ENCODE results near the gene BTBD1. TPM values are rescaled to one million over a fixed set of nuclear protein-coding genes. Genes with fewer than 3 reads are reported as not detected.

BTBD1 gene
- total and polyA plus RNA-seq, 2 donors (not counting 3 experiments of a cell fraction or from before 2014, with no cell fraction given): 30.8 to 58.0 TPM

- Histone ChIP-seq H3K27me3 (ENCODE audit: control insufficient read depth in 2 of 2, insufficient read depth in 2 of 2, low read length in 2 of 2) (no peaks in the 10 kb centered on the region), H2AFZ (ENCODE audit: low read depth, low read length) (no peak overlapping the region), H3K79me2 (ENCODE audit: control insufficient read depth, insufficient read depth, low read length) (peaks cover 5% of the 10 kb centered on the region), H3K4me3 (replicated peaks in 1 of 3; ENCODE audit: insufficient read depth in 1 of 3, low read depth in 1 of 3, low read length in 3 of 3) (no peak overlapping the region), H3K27ac (ENCODE audit: insufficient read depth, low read depth, low read length) (no peak overlapping the region), H3K36me3 (ENCODE audit: control insufficient read depth in 2 of 2, extremely low read depth in 1 of 2, insufficient read depth in 2 of 2, low read length in 2 of 2) (no peaks in the 10 kb centered on the region), H3K4me1 (ENCODE audit: control insufficient read depth, extremely low read depth, insufficient read depth, low read length) (peaks cover 23% of the 10 kb centered on the region), H3K9ac (replicated peaks; ENCODE audit: extremely low read depth, insufficient read depth, low read length) (no peak overlapping the region), H3K9me1 (replicated peaks; ENCODE audit: control insufficient read depth, extremely low read depth, insufficient read depth, low read length) (no peaks in the 10 kb centered on the region), H3K9me3 (replicated peaks; ENCODE audit: control insufficient read depth, insufficient read depth, low read length) (no peaks in the 10 kb centered on the region), H3K4me2 (ENCODE audit: insufficient read depth, low read length) (no peak overlapping the region), H4K20me1 (replicated peaks; ENCODE audit: control insufficient read depth, extremely low read depth, insufficient read depth, low read length) (no peaks in the 10 kb centered on the region)
- no TSS peak for BruUV-seq (replicated peaks)
- dilution Hi-C loops (cut with MboI; ENCODE audit: extremely low pct_ligation_motif_present, low sequenced_read_pairs): no loop called here
- ChIA-PET CTCF (no interaction called here), POLR2A (no interaction called here)
- no peak for FAIRE-seq
- TF ChIP-seq CTCF (IDR thresholded peaks at IDR 0.05; ENCODE audit: extremely low read depth in 1 of 2, insufficient read depth in 1 of 2, low read depth in 1 of 2, low read length in 2 of 2): no peak
- no peak for TF ChIP-seq EZH2 (IDR thresholded peaks at IDR 0.05; ENCODE audit: borderline replicate concordance, low read depth, low read length, severe bottlenecking)
- TF ChIP-seq POLR2AphosphoS5 (IDR thresholded peaks at IDR 0.05; ENCODE audit: insufficient read depth, low read depth, low read length): no peak
- no peak for TF ChIP-seq FOS (IDR thresholded peaks at IDR 0.05; ENCODE audit: borderline replicate concordance, insufficient read depth, low read length)
- no peak for TF ChIP-seq POLR2A (IDR thresholded peaks at IDR 0.05; ENCODE audit: low read depth, low read length)
- no peak for TF ChIP-seq GATA2 (IDR thresholded peaks at IDR 0.05; ENCODE audit: insufficient read depth, insufficient read length, low read depth, low read length)
- no peak for TF ChIP-seq MYC (IDR thresholded peaks at IDR 0.05; ENCODE audit: low read depth, low read length)
- no peak for TF ChIP-seq JUN (IDR thresholded peaks at IDR 0.05; ENCODE audit: borderline replicate concordance, insufficient read depth, insufficient read length, low read depth)
- no peak for TF ChIP-seq MAX (IDR thresholded peaks at IDR 0.05; ENCODE audit: insufficient read depth, insufficient read length)
- DNase-seq (ENCODE audit: low read depth, low spot score): no peak
- intact Hi-C loops (cut with micrococcal nuclease): no loop called here
These were observed 37.1 kb upstream of the BTBD1 start for GRCh38 chr15:83104141-83104540.
